K562 (cell line): ENCODE measurements around the gene CAV1.

Experiments
- FOS ChIP-seq: IDR thresholded peaks from 3 replicates; pipeline ENCODE4 v1.6.1; 2011; ENCODE audit not compliant: insufficient read length; ENCODE audit errors: extremely low read depth
- POLR2AphosphoS5 ChIP-seq: IDR thresholded peaks from 2 replicates; pipeline ENCODE4 v1.6.1; 2011; ENCODE audit warnings: mild to moderate bottlenecking, low read depth, low read length, moderate library complexity; ENCODE audit not compliant: control insufficient read depth, insufficient read depth
- RCOR1 ChIP-seq, 2 experiments: IDR thresholded peaks; 2 replicates each; pipeline ENCODE4 v1.6.1; 2012; ENCODE audit warnings: low read depth in 2 of 2, low read length in 2 of 2, borderline replicate concordance in 1 of 2, improper control_type of control experiment in 1 of 2

GRCh38 chr7:116601426-116601825, 76.6 kb downstream of the CAV1 start:
- no peak for TF ChIP-seq POLR2AphosphoS5
- TF ChIP-seq RCOR1 (IDR thresholded peaks at IDR 0.05; ENCODE audit: borderline replicate concordance in 1 of 2, low read depth in 2 of 2, low read length in 2 of 2): no peak
- no peak for TF ChIP-seq FOS
